HEK293 (cell line): ENCODE results near the gene SMO.

Source experiments
- BCL11A ChIP-seq: fragments of 450-650 bp; formaldehyde crosslinking; IDR thresholded peaks from 2 replicates; pipeline ENCODE4 v1.5.1; 2016; ENCODE audit warnings: low read depth, missing biosample characterization, missing genetic modification characterization
- OSR2 ChIP-seq: fragments of 450-650 bp; formaldehyde crosslinking; IDR thresholded peaks from 2 replicates; pipeline ENCODE4 v1.5.1; 2016; ENCODE audit warnings: missing biosample characterization, missing genetic modification characterization
- OVOL3 ChIP-seq: fragments of 450-650 bp; formaldehyde crosslinking; IDR thresholded peaks from 2 replicates; pipeline ENCODE4 v1.5.1; 2016; ENCODE audit warnings: missing biosample characterization, missing genetic modification characterization
- PRDM2 ChIP-seq: fragments of 450-650 bp; formaldehyde crosslinking; IDR thresholded peaks from 2 replicates; pipeline ENCODE4 v1.5.1; 2016; ENCODE audit warnings: missing biosample characterization, missing genetic modification characterization, borderline replicate concordance
- REST ChIP-seq: fragments of 450-650 bp; formaldehyde crosslinking; IDR thresholded peaks from 2 replicates; pipeline ENCODE4 v1.5.1; 2016; ENCODE audit warnings: missing biosample characterization, missing genetic modification characterization
- SETDB1 ChIP-seq: IDR thresholded peaks from one replicate; pipeline ENCODE4 v1.6.1; 2017; ENCODE audit warnings: mild to moderate bottlenecking, low read length, moderate library complexity, mixed read lengths; ENCODE audit not compliant: insufficient read length
- SP7 ChIP-seq: fragments of 450-650 bp; formaldehyde crosslinking; IDR thresholded peaks from 2 replicates; pipeline ENCODE4 v1.5.1; 2016; ENCODE audit warnings: missing biosample characterization, missing genetic modification characterization
- ZBTB10 ChIP-seq: fragments of 450-650 bp; formaldehyde crosslinking; IDR thresholded peaks from 2 replicates; pipeline ENCODE4 v1.5.1; 2016; ENCODE audit warnings: missing biosample characterization, missing genetic modification characterization
- ZBTB7A ChIP-seq: fragments of 450-650 bp; formaldehyde crosslinking; IDR thresholded peaks from 2 replicates; pipeline ENCODE4 v1.5.1; 2016; ENCODE audit warnings: low read depth, missing biosample characterization, missing genetic modification characterization
- ZFP41 ChIP-seq: fragments of 450-650 bp; formaldehyde crosslinking; IDR thresholded peaks from 2 replicates; pipeline ENCODE4 v1.5.1; 2016; ENCODE audit warnings: missing biosample characterization, missing genetic modification characterization, borderline replicate concordance
- ZIC2 ChIP-seq: fragments of 450-650 bp; formaldehyde crosslinking; IDR thresholded peaks from 2 replicates; pipeline ENCODE4 v1.5.1; 2016; ENCODE audit warnings: missing biosample characterization, missing genetic modification characterization
- ZNF10 ChIP-seq: fragments of 450-650 bp; formaldehyde crosslinking; IDR thresholded peaks from 2 replicates; pipeline ENCODE4 v1.5.1; 2017; ENCODE audit warnings: missing biosample characterization, missing genetic modification characterization
- ZNF146 ChIP-seq: fragments of 450-650 bp; formaldehyde crosslinking; IDR thresholded peaks from 2 replicates; pipeline ENCODE4 v1.5.1; 2016; ENCODE audit warnings: missing biosample characterization, missing genetic modification characterization
- ZNF175 ChIP-seq: fragments of 450-650 bp; formaldehyde crosslinking; IDR thresholded peaks from 2 replicates; pipeline ENCODE4 v1.5.1; 2016; ENCODE audit warnings: missing biosample characterization, missing genetic modification characterization
- ZNF202 ChIP-seq: fragments of 450-650 bp; formaldehyde crosslinking; IDR thresholded peaks from 2 replicates; pipeline ENCODE4 v1.5.1; 2016; ENCODE audit warnings: missing biosample characterization, missing genetic modification characterization, borderline replicate concordance
- ZNF426 ChIP-seq: fragments of 450-650 bp; formaldehyde crosslinking; IDR thresholded peaks from 2 replicates; pipeline ENCODE4 v1.5.1; 2017; ENCODE audit warnings: missing biosample characterization, missing genetic modification characterization, mild to moderate bottlenecking, inconsistent platforms, moderate library complexity
- ZNF449 ChIP-seq: fragments of 450-650 bp; formaldehyde crosslinking; IDR thresholded peaks from 2 replicates; pipeline ENCODE4 v1.5.1; 2017; ENCODE audit warnings: missing biosample characterization, mild to moderate bottlenecking, missing genetic modification characterization, moderate library complexity
- ZNF548 ChIP-seq: fragments of 450-650 bp; formaldehyde crosslinking; IDR thresholded peaks from 2 replicates; pipeline ENCODE4 v1.5.1; 2016; ENCODE audit warnings: missing biosample characterization, missing genetic modification characterization
- ZNF549 ChIP-seq: fragments of 450-650 bp; IDR thresholded peaks from 2 replicates; pipeline ENCODE4 v1.5.1; 2018; ENCODE audit warnings: missing biosample characterization, missing genetic modification characterization, mild to moderate bottlenecking, inconsistent platforms, moderate library complexity
- ZNF561 ChIP-seq: fragments of 450-650 bp; IDR thresholded peaks from 2 replicates; pipeline ENCODE4 v1.5.1; 2018; ENCODE audit warnings: missing biosample characterization, missing genetic modification characterization, borderline replicate concordance
- ZNF580 ChIP-seq: fragments of 450-650 bp; formaldehyde crosslinking; IDR thresholded peaks from 2 replicates; pipeline ENCODE4 v1.5.1; 2016; ENCODE audit warnings: missing biosample characterization, missing genetic modification characterization
- ZNF596 ChIP-seq: fragments of 450-650 bp; IDR thresholded peaks from 2 replicates; pipeline ENCODE4 v1.5.0; 2018; ENCODE audit warnings: missing biosample characterization, mild to moderate bottlenecking, missing genetic modification characterization, moderate library complexity
- ZNF610 ChIP-seq: fragments of 450-650 bp; formaldehyde crosslinking; IDR thresholded peaks from 2 replicates; pipeline ENCODE4 v1.5.1; 2016; ENCODE audit warnings: missing biosample characterization, missing genetic modification characterization, borderline replicate concordance

Gene SMO

GRCh38 chr7:129228633-129229032 is 40.2 kb downstream of the SMO start (continued):
- TF ChIP-seq ZNF449 (tag by site-specific recombination) (no peak), REST (no peak), ZNF610 (no peak), ZNF548 (tag by site-specific recombination) (no peak), ZNF146 (tag by site-specific recombination) (no peak), ZNF426 (tag by site-specific recombination) (no peak), PRDM2 (tag by site-specific recombination) (no peak), ZBTB10 (tag by site-specific recombination) (no peak), ZNF561 (no peak), ZFP41 (tag by site-specific recombination) (no peak), ZIC2 (tag by site-specific recombination) (no peak), ZNF549 (tag by site-specific recombination) (no peak), ZNF202 (tag by site-specific recombination) (no peak), BCL11A (no peak), SETDB1 (no peak), ZBTB7A (tag by site-specific recombination) (no peak), ZNF10 (peak; percentile 57; the same call in 1 of the 2 replicates), ZNF175 (no peak), ZNF596 (tag by site-specific recombination) (no peak), SP7 (tag by site-specific recombination) (peak; percentile 96), OSR2 (peak; percentile 66; the same call in 1 of the 2 replicates), ZNF580 (tag by site-specific recombination) (no peak), OVOL3 (peak; percentile 9; the same call in 1 of the 2 replicates)
